ENCODE results near the gene FPR2.

The FPR2 gene

DNA sequence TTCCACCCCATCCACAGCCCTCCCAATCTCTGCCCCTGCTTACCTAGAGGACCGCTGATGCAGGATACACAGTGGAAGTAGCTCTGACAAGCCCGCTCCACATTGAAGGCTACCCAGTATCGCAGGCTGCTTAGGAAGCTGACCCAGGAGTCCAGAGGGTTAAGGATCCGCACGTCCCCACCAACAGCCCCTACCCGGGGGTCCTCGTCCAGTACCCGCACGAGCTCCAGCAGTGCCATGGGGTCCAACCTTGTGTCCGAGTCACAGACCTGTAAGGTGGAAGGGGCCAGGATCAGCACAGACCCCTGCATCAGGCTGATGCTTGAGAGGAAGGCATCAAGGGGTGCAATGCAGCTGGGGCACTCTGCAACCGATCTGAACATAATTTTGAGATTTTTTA, 44.1 kb upstream of the FPR2 start:
- TF ChIP-seq, protein P1, sequence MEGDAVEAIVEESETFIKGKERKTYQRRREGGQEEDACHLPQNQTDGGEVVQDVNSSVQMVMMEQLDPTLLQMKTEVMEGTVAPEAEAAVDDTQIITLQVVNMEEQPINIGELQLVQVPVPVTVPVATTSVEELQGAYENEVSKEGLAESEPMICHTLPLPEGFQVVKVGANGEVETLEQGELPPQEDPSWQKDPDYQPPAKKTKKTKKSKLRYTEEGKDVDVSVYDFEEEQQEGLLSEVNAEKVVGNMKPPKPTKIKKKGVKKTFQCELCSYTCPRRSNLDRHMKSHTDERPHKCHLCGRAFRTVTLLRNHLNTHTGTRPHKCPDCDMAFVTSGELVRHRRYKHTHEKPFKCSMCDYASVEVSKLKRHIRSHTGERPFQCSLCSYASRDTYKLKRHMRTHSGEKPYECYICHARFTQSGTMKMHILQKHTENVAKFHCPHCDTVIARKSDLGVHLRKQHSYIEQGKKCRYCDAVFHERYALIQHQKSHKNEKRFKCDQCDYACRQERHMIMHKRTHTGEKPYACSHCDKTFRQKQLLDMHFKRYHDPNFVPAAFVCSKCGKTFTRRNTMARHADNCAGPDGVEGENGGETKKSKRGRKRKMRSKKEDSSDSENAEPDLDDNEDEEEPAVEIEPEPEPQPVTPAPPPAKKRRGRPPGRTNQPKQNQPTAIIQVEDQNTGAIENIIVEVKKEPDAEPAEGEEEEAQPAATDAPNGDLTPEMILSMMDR (conservative IDR thresholded peaks at IDR 0.05; ENCODE audit: control insufficient read depth, insufficient read depth, low read depth, low read length), result no peak
- H3K4me3 ChIP-seq (ENCODE audit: control insufficient read depth, low read depth, low read length), result no peak overlapping the region
- no peak for DNase-seq (ENCODE audit: low read depth)

DNA sequence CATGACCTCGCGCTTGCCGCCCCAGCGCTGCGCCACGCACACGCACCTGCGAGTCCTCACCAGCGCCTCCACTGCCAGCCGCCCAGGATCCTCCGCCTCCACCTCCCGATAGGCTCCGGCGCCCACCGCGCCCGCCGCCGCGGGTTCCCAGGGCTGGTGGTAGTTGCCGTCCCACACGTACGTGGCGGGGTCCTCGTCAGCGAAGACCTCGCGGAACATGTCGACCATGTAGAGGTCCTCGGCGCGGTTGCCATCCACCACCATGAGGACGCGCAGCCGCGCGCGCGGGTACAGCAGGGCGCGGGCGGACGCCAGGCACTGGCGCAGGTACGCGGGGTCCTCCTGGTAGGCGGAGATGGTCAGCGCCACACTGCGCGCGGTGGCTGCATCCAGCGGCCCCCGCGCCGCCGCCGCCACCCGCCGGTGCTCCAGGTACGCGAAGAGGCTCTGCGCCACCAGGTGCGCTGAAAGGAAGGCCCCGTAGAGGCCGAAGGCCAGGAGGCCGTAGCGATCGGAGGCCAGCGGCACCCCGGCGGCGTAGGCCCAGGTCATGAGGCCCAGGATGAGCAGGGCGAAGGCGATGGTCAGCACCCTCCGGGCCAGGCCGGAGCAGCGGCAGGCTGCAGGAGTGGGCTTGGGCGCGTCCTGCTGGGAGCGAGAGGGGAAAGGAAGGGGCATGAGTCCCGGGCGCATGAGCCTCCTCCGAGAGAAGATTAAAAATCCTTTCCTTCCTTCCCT, 41.6 kb upstream of the FPR2 start:
- no peak for DNase-seq (ENCODE audit: low read depth)
- TF ChIP-seq, protein P1 (conservative IDR thresholded peaks at IDR 0.05; ENCODE audit: control insufficient read depth, insufficient read depth, low read depth, low read length), result no peak
- no peak overlapping the region for H3K4me3 ChIP-seq (ENCODE audit: control insufficient read depth, low read depth, low read length)

- no peak overlapping the region for H3K4me3 ChIP-seq (ENCODE audit: control insufficient read depth, low read depth, low read length)
- TF ChIP-seq, protein P1 (conservative IDR thresholded peaks at IDR 0.05; ENCODE audit: control insufficient read depth, insufficient read depth, low read depth, low read length), result no peak
- no peak for DNase-seq (ENCODE audit: low read depth)
Observed at GRCh38 chr19:51721905-51722304, 39.1 kb upstream of the FPR2 start.

DNA sequence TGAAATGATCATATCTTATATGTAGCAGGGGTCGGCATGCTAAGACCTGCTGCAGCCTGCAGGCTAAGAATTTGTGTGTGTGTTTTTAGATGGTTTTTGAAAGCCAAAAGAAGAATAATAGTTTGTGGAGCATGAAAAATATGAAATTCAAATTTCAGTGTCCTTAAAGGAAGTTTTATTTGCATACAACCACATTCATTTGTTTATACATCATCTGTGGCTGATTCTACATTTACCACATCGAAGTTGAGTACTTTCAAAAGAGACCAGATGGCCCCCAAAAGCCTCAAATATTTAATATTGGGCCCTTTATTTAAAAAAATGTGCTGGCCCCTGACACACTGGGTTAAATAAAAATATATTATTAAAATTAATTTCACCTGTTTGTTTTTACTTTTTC, 38.5 kb upstream of the FPR2 start:
- TF ChIP-seq, protein P1 (conservative IDR thresholded peaks at IDR 0.05; ENCODE audit: control insufficient read depth, insufficient read depth, low read depth, low read length), result no peak
- no peak overlapping the region for H3K4me3 ChIP-seq (ENCODE audit: control insufficient read depth, low read depth, low read length)
- DNase-seq (ENCODE audit: low read depth), result no peak

GRCh38 chr19:51724543-51724942, 36.4 kb upstream of the FPR2 start:
- TF ChIP-seq, protein P1 (conservative IDR thresholded peaks at IDR 0.05; ENCODE audit: control insufficient read depth, insufficient read depth, low read depth, low read length), result no peak
- H3K4me3 ChIP-seq (ENCODE audit: control insufficient read depth, low read depth, low read length), result no peak overlapping the region

DNA sequence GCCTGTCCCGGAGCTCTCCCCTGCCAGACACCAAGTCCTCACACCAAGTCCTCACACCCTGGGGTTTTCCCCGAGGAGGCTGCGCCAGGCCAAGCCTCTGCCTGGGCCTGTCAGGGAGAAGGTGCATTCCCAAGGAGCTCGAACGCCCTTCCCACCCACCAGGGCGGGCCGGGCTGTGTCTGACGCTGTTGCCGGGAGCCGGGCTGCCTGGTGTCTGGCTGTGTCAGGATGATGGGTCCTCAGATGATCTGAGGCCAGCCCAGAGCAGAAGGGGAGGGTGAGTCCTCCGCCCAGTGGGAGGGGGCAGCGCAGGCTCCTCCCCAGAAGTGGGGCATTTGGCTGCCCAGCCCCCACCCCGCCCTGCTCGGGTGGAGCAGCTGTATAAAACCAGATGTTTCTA, 34.9 kb upstream of the FPR2 start:
- peak; percentile 93 for DNase-seq (ENCODE audit: low read depth)
- H3K4me3 ChIP-seq (ENCODE audit: control insufficient read depth, low read depth, low read length), result no peak overlapping the region
- TF ChIP-seq, protein P1 (conservative IDR thresholded peaks at IDR 0.05; ENCODE audit: control insufficient read depth, insufficient read depth, low read depth, low read length), result no peak

More at GRCh38 chr19:51724543-51724942, 36.4 kb upstream of the FPR2 start:
- peak; percentile 80 for DNase-seq (ENCODE audit: low read depth)

All from fibroblast of mammary gland (primary cell).